Endothelial cell (in vitro differentiated cells): Measurements from ENCODE around the gene PARP2. TPM values are rescaled to one million over a fixed set of nuclear protein-coding genes. Genes with fewer than 3 reads are reported as not detected.

Source experiments
- DNase-seq: peaks from one replicate; pipeline ENCODE4 v3.0.0; 2021; ENCODE audit warnings: low spot score
- H3K27ac Mint-ChIP-seq: one replicate; pipeline ENCODE4 v1.8.0; 2021; ENCODE audit warnings: mixed read lengths, inconsistent platforms; ENCODE audit not compliant: unreplicated experiment
- H3K27me3 Mint-ChIP-seq: one replicate; pipeline ENCODE4 v1.8.0; 2021; ENCODE audit warnings: mild to moderate bottlenecking, moderate library complexity, mixed read lengths, inconsistent platforms; ENCODE audit not compliant: unreplicated experiment
- H3K36me3 Mint-ChIP-seq: one replicate; pipeline ENCODE4 v1.8.0; 2021; ENCODE audit warnings: mild to moderate bottlenecking, low read depth, mixed read lengths, inconsistent platforms; ENCODE audit not compliant: unreplicated experiment
- H3K4me1 Mint-ChIP-seq: one replicate; pipeline ENCODE4 v1.8.0; 2021; ENCODE audit warnings: mild to moderate bottlenecking, mixed read lengths, inconsistent platforms; ENCODE audit not compliant: unreplicated experiment
- H3K4me3 Mint-ChIP-seq: one replicate; pipeline ENCODE4 v1.8.0; 2021; ENCODE audit warnings: mild to moderate bottlenecking, mixed read lengths, inconsistent platforms; ENCODE audit not compliant: unreplicated experiment
- H3K9me3 Mint-ChIP-seq: one replicate; pipeline ENCODE4 v1.8.0; 2021; ENCODE audit warnings: mixed read lengths, inconsistent platforms; ENCODE audit not compliant: unreplicated experiment
- long read RNA-seq: library from polyadenylated mRNA; unstranded; transcript quantifications from one replicate; pipeline ENCODE4 v2.0.0, GENCODE V29; 2020; ENCODE audit not compliant: unreplicated experiment
- total RNA-seq: library from RNA; stranded (reverse); fragmentation: NEBNext Ultra II Directional; extraction: Animal tissue kit (Norgen Biotek cat#: 25700); gene quantifications from one replicate; pipeline ENCODE4 v1.2.1, GENCODE V29; 2021; ENCODE audit not compliant: unreplicated experiment
- TF ChIP-seq, protein P1 (sequence below): fragments of 200-600 bp; sonication (generic); IDR thresholded peaks from one replicate; pipeline ENCODE4 v1.5.0; 2021; ENCODE audit warnings: antibody characterized with exemption; ENCODE audit not compliant: unreplicated experiment

Gene PARP2, protein sequence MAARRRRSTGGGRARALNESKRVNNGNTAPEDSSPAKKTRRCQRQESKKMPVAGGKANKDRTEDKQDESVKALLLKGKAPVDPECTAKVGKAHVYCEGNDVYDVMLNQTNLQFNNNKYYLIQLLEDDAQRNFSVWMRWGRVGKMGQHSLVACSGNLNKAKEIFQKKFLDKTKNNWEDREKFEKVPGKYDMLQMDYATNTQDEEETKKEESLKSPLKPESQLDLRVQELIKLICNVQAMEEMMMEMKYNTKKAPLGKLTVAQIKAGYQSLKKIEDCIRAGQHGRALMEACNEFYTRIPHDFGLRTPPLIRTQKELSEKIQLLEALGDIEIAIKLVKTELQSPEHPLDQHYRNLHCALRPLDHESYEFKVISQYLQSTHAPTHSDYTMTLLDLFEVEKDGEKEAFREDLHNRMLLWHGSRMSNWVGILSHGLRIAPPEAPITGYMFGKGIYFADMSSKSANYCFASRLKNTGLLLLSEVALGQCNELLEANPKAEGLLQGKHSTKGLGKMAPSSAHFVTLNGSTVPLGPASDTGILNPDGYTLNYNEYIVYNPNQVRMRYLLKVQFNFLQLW
- total RNA-seq = 24.4 TPM
- long read RNA-seq, transcript PARP2-201 (16 exons, 1,886 nt) = major isoform, 6 of 21 reads
- long read RNA-seq, partial matches to known transcripts = 3 of 21 reads
- long read RNA-seq, other reads (novel, unspliced or antisense) = 8 of 21 reads

DNA sequence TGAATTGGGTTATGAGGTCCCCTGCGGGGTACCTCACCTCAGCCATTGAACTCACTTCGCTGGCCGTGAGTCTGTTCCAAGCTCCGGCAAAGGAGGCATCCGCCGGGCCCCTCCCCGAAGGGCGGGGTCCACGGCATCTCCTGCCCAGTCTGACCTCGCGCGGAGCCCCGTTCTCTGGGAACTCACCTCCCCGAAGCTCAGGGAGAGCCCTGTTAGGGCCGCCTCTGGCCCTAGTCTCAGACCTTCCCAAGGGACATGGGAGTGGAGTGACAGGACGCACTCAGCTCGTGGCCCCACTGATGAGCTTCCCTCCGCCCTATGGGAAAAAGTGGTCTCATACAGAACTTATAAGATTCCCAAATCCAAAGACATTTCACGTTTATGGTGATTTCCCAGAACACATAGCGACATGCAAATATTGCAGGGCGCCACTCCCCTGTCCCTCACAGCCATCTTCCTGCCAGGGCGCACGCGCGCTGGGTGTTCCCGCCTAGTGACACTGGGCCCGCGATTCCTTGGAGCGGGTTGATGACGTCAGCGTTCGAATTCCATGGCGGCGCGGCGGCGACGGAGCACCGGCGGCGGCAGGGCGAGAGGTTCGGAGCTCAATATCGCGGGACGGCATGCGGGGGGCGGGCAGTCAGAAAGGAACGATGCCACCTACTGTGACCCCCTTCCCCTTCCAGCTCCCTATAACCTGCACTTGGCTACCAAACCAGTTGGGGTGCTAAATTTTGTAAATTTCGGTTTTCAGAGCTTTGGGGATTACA lies at the start of gene PARP2:
Gene PARP2, plus strand, starts transcription at position 544 of the 770 bp plus-strand sequence. Its CDS starts 7 bp downstream, at position 551.
- Mint-ChIP-seq H3K4me1 (no peaks in the 10 kb centered on the region), H3K9me3 (no peaks in the 10 kb centered on the region), H3K27me3 (peaks cover 10% of the 10 kb centered on the region), H3K4me3 (peak within 1 kb of the TSS; percentile 90), H3K27ac (peak within 1 kb of the TSS; percentile 89), H3K36me3 (peaks cover 20% of the 10 kb centered on the region)
- TF ChIP-seq, protein P1, sequence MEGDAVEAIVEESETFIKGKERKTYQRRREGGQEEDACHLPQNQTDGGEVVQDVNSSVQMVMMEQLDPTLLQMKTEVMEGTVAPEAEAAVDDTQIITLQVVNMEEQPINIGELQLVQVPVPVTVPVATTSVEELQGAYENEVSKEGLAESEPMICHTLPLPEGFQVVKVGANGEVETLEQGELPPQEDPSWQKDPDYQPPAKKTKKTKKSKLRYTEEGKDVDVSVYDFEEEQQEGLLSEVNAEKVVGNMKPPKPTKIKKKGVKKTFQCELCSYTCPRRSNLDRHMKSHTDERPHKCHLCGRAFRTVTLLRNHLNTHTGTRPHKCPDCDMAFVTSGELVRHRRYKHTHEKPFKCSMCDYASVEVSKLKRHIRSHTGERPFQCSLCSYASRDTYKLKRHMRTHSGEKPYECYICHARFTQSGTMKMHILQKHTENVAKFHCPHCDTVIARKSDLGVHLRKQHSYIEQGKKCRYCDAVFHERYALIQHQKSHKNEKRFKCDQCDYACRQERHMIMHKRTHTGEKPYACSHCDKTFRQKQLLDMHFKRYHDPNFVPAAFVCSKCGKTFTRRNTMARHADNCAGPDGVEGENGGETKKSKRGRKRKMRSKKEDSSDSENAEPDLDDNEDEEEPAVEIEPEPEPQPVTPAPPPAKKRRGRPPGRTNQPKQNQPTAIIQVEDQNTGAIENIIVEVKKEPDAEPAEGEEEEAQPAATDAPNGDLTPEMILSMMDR = no peak
- DNase-seq = peak; percentile 99

DNA sequence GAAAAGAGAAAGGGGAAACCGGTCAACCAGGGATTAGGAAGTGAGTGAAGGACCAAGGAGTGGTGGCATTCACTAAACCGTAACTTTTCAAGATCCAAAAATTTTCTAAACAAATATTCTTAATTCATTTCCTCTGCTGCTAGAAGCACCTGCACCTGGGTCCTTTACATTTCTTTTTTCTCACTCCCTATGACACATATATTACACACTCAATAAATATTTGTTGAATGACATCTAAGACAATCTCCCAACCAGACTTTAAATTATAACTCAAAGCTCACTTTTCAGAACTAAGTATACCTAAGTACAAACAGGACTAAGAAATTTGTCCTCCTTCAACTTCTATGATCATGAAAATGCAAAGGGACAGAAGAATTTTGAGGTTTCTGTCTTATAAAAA lies 48.8 kb upstream of the PARP2 start:
- Mint-ChIP-seq H3K4me1 (peaks cover 5% of the 10 kb centered on the region), H3K36me3 (peaks cover 24% of the 10 kb centered on the region), H3K27me3 (peaks cover 2% of the 10 kb centered on the region), H3K4me3 (no peak overlapping the region), H3K27ac (no peak overlapping the region), H3K9me3 (no peaks in the 10 kb centered on the region)
- TF ChIP-seq, protein P1 = no peak
- DNase-seq = no peak

DNA sequence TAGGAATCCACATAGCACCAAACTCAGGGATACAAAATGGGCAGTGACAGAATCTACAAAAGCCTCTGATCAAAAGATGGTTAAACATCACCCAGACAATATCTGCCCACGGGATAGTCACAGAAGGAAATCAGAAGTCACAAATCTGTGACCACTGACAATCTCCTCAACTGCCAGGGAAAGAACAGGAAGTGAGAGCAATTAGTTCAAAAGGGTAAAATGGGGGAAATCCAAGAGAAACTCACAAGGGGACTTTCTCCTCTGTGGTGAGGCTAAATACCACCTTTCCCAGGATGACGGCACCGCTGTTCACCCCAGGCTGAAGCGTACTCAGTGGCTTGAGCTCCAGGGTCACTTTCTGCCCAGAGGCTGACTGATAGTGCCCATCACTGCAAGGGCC lies 48.4 kb upstream of the PARP2 start:
- H3K27me3 Mint-ChIP-seq = peaks cover 2% of the 10 kb centered on the region
- no peak for DNase-seq
- H3K9me3 Mint-ChIP-seq = no peaks in the 10 kb centered on the region
- peaks cover 5% of the 10 kb centered on the region for H3K4me1 Mint-ChIP-seq
- no peak overlapping the region for H3K27ac Mint-ChIP-seq
- H3K36me3 Mint-ChIP-seq = peaks cover 21% of the 10 kb centered on the region
- H3K4me3 Mint-ChIP-seq = no peak overlapping the region
- TF ChIP-seq, protein P1 = no peak

DNA sequence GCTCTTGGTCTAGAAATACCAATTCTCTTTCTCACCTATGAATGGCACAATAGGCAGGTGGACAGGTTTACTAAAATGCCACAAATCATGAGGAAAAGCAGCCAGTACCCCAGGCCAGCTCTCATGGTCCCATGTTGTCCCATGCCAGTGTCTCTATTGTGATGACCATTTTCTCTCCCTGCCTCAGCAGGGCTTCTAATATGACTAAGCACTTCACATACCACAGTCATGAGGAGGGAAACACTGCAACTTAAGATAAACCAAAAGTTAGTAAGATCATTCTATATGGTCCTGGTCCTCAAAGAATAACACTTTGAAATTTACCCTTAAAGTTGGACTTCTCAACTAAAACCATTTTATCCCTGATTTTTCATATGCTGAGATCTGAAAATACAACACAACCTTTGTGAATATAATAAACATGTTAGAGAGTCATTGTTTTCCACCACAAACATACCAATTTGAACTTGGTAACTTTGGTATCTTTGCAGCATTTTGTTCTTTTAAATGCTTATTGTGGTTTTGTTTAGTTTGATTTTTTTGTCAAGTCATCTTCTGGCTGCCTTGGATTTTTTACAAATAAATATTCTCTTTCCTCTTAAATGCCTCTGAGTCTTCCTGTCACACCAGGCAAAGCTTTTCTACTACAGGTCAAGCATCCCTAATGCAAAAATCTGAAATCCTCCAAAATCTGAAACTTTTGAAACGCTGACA lies 41.2 kb upstream of the PARP2 start:
- no peaks in the 10 kb centered on the region for H3K27me3 Mint-ChIP-seq
- peaks cover 6% of the 10 kb centered on the region for H3K4me1 Mint-ChIP-seq
- H3K36me3 Mint-ChIP-seq = peaks cover 10% of the 10 kb centered on the region
- no peak for DNase-seq
- H3K27ac Mint-ChIP-seq = no peak overlapping the region
- H3K9me3 Mint-ChIP-seq = no peaks in the 10 kb centered on the region
- TF ChIP-seq, protein P1 = no peak
- H3K4me3 Mint-ChIP-seq = no peak overlapping the region
